Chondrocyte (in vitro differentiated cells): ENCODE measurements around the gene TULP3. TPM values are rescaled to one million over a fixed set of nuclear protein-coding genes. Genes with fewer than 3 reads are reported as not detected.
A peak's percentile ranks its signal among the peaks of the same experiment; 100 is the strongest.

Source experiments
- DNase-seq: peaks from one replicate; pipeline ENCODE4 v3.0.0; 2021; ENCODE audit warnings: mixed read lengths, low spot score
- H3K27ac Mint-ChIP-seq: one replicate; pipeline ENCODE4 v1.8.0; 2021; ENCODE audit warnings: mild to moderate bottlenecking, moderate library complexity, mixed read lengths; ENCODE audit not compliant: unreplicated experiment
- H3K27me3 Mint-ChIP-seq: 2 replicates; pipeline ENCODE4 v1.8.0; 2021; ENCODE audit warnings: low read depth, mixed read lengths
- H3K36me3 Mint-ChIP-seq: 2 replicates; pipeline ENCODE4 v1.8.0; 2021; ENCODE audit warnings: low read depth, mixed read lengths
- H3K4me1 Mint-ChIP-seq: 2 replicates; pipeline ENCODE4 v1.8.0; 2021; ENCODE audit warnings: low read depth, mild to moderate bottlenecking, mixed read lengths
- H3K4me3 Mint-ChIP-seq: one replicate; pipeline ENCODE4 v1.8.0; 2021; ENCODE audit warnings: mild to moderate bottlenecking, moderate library complexity, mixed read lengths; ENCODE audit not compliant: unreplicated experiment
- H3K9me3 Mint-ChIP-seq: 2 replicates; pipeline ENCODE4 v1.8.0; 2021; ENCODE audit warnings: low read depth, mixed read lengths
- total RNA-seq: library from RNA; stranded (reverse); gene quantifications from 3 replicates; pipeline ENCODE4 v1.2.1, GENCODE V29; 2021
- TF ChIP-seq, protein P1 (sequence below): fragments of 200-600 bp; sonication (generic); IDR thresholded peaks from 2 replicates; pipeline ENCODE4 v1.5.0; 2021; ENCODE audit warnings: antibody characterized with exemption, mild to moderate bottlenecking, moderate library complexity

Gene TULP3
- total RNA-seq, 1 donor from 2014 or later, result 30.6 TPM

DNA sequence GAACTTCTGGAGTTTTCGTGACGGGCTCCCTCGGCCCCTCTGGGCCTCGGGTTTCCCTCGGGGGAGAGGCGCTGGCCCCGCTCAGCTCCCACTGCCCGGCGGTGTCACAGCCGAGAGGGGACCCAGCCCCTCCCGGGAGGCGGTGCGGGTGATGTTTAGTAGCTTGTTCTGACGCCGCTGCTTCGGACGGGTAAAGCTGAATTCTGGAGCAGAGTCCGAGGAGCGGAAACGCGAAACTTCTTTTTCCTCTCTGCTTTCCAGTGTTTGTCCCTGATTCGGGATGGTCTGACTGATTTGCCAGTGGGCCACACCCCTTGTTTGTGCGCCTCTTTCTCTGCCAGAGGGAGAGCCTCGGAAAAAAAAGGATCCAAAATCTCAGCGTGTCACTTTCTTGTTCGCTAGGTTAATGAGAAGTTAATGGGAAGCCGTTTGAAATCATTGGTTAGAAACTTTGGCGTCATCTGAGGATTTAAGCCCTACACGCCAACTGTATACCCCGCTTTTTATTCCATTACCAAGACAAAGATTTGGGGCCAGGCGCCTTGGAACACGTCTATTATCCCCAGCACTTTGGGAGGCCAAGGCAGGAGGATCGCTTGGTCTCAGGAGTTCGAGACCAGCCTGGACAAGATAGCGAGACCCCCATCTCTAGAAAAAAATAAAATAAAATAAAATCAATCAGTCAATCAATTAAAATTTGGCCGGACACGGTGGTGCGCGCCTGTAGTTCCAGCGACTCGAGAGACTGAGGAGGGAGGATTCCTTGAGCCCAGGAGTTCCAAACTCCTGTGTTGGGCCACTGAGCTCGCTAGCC is 756 bp downstream of the TULP3 start:
- no peaks in the 10 kb centered on the region for H3K27me3 Mint-ChIP-seq
- H3K4me3 Mint-ChIP-seq, result peak overlapping the region; percentile 96
- DNase-seq, result no peak
- TF ChIP-seq, protein P1, sequence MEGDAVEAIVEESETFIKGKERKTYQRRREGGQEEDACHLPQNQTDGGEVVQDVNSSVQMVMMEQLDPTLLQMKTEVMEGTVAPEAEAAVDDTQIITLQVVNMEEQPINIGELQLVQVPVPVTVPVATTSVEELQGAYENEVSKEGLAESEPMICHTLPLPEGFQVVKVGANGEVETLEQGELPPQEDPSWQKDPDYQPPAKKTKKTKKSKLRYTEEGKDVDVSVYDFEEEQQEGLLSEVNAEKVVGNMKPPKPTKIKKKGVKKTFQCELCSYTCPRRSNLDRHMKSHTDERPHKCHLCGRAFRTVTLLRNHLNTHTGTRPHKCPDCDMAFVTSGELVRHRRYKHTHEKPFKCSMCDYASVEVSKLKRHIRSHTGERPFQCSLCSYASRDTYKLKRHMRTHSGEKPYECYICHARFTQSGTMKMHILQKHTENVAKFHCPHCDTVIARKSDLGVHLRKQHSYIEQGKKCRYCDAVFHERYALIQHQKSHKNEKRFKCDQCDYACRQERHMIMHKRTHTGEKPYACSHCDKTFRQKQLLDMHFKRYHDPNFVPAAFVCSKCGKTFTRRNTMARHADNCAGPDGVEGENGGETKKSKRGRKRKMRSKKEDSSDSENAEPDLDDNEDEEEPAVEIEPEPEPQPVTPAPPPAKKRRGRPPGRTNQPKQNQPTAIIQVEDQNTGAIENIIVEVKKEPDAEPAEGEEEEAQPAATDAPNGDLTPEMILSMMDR, result peak; percentile 11
- peaks cover 49% of the 10 kb centered on the region for H3K4me1 Mint-ChIP-seq
- no peaks in the 10 kb centered on the region for H3K9me3 Mint-ChIP-seq
- peaks cover 4% of the 10 kb centered on the region for H3K36me3 Mint-ChIP-seq
- H3K27ac Mint-ChIP-seq, result peak overlapping the region; percentile 99

DNA sequence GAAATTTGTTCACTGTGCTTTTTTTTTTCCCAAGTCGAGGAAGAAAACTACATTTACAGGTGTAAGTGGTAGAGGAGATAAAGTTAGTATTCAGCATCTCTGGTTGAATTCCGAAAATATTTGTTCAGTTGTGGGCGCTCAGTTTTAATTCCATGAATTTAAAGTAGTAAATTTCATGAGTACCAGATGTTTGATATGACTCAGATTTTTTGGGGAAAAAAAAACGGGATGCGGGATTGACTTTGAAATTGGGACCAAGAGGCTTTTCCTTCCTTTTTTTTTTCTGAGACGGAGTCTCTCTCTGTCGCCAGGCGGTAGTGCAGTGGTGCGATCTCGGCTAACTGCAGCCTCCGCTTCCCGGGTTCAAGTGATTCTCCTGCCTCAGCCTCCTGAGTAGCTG is 1.6 kb downstream of the TULP3 start:
- H3K4me3 Mint-ChIP-seq, result peak overlapping the region; percentile 96
- DNase-seq, result no peak
- TF ChIP-seq, protein P1, result no peak
- peaks cover 4% of the 10 kb centered on the region for H3K36me3 Mint-ChIP-seq
- no peaks in the 10 kb centered on the region for H3K27me3 Mint-ChIP-seq
- peaks cover 50% of the 10 kb centered on the region for H3K4me1 Mint-ChIP-seq
- peak overlapping the region; percentile 99 for H3K27ac Mint-ChIP-seq
- no peaks in the 10 kb centered on the region for H3K9me3 Mint-ChIP-seq

DNA sequence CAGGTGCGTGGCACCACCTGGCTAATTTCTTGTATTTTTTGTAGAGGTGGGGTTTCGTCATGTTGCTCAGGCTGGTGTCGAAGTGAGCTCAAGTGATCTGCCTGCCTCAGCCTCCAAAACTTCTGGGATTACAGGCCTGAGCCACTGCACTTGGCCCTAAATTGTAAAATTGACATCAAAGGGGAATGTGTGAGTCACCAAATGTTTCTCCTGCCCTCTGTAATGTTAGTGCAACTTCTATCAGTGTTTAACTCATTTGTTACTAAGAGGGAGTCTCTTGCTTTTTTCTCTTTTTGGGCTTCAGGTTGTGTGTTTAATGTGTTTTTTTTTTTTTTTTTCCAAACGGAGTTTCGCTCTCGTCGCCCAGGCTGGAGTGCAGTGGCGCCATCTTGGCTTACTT is 2.3 kb downstream of the TULP3 start:
- Mint-ChIP-seq H3K9me3 (no peaks in the 10 kb centered on the region), H3K27ac (peak overlapping the region; percentile 92), H3K36me3 (peaks cover 1% of the 10 kb centered on the region), H3K4me3 (peak overlapping the region; percentile 96), H3K27me3 (no peaks in the 10 kb centered on the region), H3K4me1 (peaks cover 50% of the 10 kb centered on the region)
- TF ChIP-seq, protein P1, result no peak
- no peak for DNase-seq

DNA sequence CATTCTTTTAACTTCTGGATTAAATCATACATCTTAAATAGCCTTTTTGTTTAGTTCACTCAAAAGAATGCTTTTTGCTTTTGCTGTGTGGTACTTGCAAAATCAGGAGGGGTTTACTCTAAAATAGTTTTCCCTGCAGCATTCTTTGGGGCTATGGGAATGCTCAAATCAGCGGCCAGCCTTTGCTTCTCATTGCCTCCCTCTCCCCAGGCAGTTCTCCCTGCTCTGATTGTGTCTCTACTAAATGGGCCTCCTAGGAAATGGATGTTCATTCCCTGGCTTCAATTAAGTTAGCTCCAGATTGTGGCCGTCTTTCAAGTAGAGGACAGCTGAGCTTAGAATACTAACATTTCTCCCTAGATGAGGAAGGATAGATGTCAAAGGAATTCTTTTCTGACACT is 4.4 kb downstream of the TULP3 start:
- Mint-ChIP-seq H3K4me1 (peaks cover 46% of the 10 kb centered on the region), H3K27ac (peak overlapping the region; percentile 42), H3K36me3 (no peaks in the 10 kb centered on the region), H3K4me3 (no peak overlapping the region), H3K27me3 (no peaks in the 10 kb centered on the region), H3K9me3 (no peaks in the 10 kb centered on the region)
- no peak for DNase-seq
- TF ChIP-seq, protein P1, result no peak

DNA sequence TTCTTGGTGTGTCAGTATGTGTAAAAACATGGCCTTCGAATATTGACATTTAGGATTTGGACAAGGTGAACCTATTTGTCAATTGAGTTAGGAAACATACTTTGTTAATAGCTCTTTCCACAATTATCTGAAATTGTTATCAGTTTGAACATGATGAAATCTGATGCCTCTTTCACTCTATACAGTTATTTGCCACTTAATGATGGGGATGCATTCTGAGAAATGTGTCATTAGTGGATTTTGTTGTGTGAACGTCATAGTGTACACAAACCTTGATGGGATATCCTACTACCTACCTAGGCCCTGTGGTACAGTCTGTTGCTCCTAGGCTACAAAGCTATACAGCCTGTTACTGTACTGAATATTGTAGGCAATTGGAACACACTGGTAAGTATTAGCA is 4.8 kb downstream of the TULP3 start:
- no peak for DNase-seq
- peak overlapping the region; percentile 42 for H3K27ac Mint-ChIP-seq
- H3K4me3 Mint-ChIP-seq, result no peak overlapping the region
- no peaks in the 10 kb centered on the region for H3K27me3 Mint-ChIP-seq
- H3K4me1 Mint-ChIP-seq, result peaks cover 46% of the 10 kb centered on the region
- TF ChIP-seq, protein P1, result no peak
- H3K36me3 Mint-ChIP-seq, result no peaks in the 10 kb centered on the region
- no peaks in the 10 kb centered on the region for H3K9me3 Mint-ChIP-seq
